Lower lobe of right lung (tissue), 2 donors: ENCODE measurements around the gene MED12L. TPM values are rescaled to one million over a fixed set of nuclear protein-coding genes. Genes with fewer than 3 reads are reported as not detected.

Experiments used
- ATAC-seq, 2 donors: fragments of 200-7000 bp; cut with Tn5 transposase; one replicate each; pipeline ENCODE4 v1.9.1; 2020 to 2022; ENCODE audit warnings: mild to moderate bottlenecking in 2 of 2, moderate library complexity in 2 of 2
- DNase-seq: peaks from one replicate; pipeline ENCODE4 v3.0.0-alpha.2; 2020
- H3K27ac ChIP-seq: fragments of 200-600 bp; one replicate; pipeline ENCODE4 v1.8.0; 2022
- H3K27me3 ChIP-seq: fragments of 200-600 bp; one replicate; pipeline ENCODE4 v1.8.0; 2022; ENCODE audit warnings: low read depth
- H3K36me3 ChIP-seq: fragments of 200-600 bp; one replicate; pipeline ENCODE4 v1.8.0; 2022; ENCODE audit warnings: mild to moderate bottlenecking
- H3K4me1 ChIP-seq: fragments of 200-600 bp; one replicate; pipeline ENCODE4 v1.8.0; 2022
- H3K4me3 ChIP-seq: fragments of 200-600 bp; one replicate; pipeline ENCODE4 v1.8.0; 2022; ENCODE audit warnings: mild to moderate bottlenecking
- H3K9me3 ChIP-seq: fragments of 200-600 bp; one replicate; pipeline ENCODE4 v1.8.0; 2022
- CTCF ChIP-seq: fragments of 200-600 bp; IDR thresholded peaks from one replicate; pipeline ENCODE4 v1.8.0; 2022; ENCODE audit warnings: antibody characterized with exemption, mild to moderate bottlenecking
- intact Hi-C: fragments of 100-400 bp; cut with DNase I; formaldehyde crosslinking; loops from one replicate; pipeline ENCODE4 v1.11.0; 2022
- total RNA-seq: library from RNA; stranded (reverse); fragmentation: NEBNext Ultra II Directional; extraction: Animal tissue kit (Norgen Biotek cat#: 25700); gene quantifications from one replicate; pipeline ENCODE4 v1.2.1, GENCODE V29; 2021
- donor health status: DM: no; HTN: yes; CAD: no; lungs with severe emphysema.

The MED12L gene
- total RNA-seq, 1 donor from 2014 or later = 0.44 TPM

GRCh38 chr3:151439652-151440125 lies 354.2 kb downstream of the MED12L start:
- no peak for DNase-seq
- intact Hi-C loops = no loop called here
- H3K9me3 ChIP-seq = no peaks in the 10 kb centered on the region
- no peak overlapping the region for H3K4me3 ChIP-seq
- H3K27ac ChIP-seq = no peak overlapping the region
- peak; percentile 81 for TF ChIP-seq CTCF
- no peaks in the 10 kb centered on the region for H3K36me3 ChIP-seq
- H3K4me1 ChIP-seq = no peaks in the 10 kb centered on the region
- peak; percentile 77 to 79 for ATAC-seq
- no peaks in the 10 kb centered on the region for H3K27me3 ChIP-seq

GRCh38 chr3:151440940-151441339 lies 355.5 kb downstream of the MED12L start:
- DNase-seq = no peak
- H3K27ac ChIP-seq = no peak overlapping the region
- H3K4me1 ChIP-seq = no peaks in the 10 kb centered on the region
- H3K4me3 ChIP-seq = no peak overlapping the region
- ATAC-seq = no peak
- intact Hi-C loops = no loop called here
- H3K27me3 ChIP-seq = no peaks in the 10 kb centered on the region
- no peaks in the 10 kb centered on the region for H3K9me3 ChIP-seq
- no peaks in the 10 kb centered on the region for H3K36me3 ChIP-seq
- TF ChIP-seq CTCF = no peak

GRCh38 chr3:151443583-151443982 lies 358.1 kb downstream of the MED12L start:
- no peak overlapping the region for H3K27ac ChIP-seq
- H3K4me3 ChIP-seq = no peak overlapping the region
- no peak for TF ChIP-seq CTCF
- DNase-seq (no peak), ATAC-seq (no peak)
- H3K36me3 ChIP-seq = no peaks in the 10 kb centered on the region
- peaks cover 6% of the 10 kb centered on the region for H3K9me3 ChIP-seq
- intact Hi-C loops = no loop called here
- no peaks in the 10 kb centered on the region for H3K27me3 ChIP-seq
- no peaks in the 10 kb centered on the region for H3K4me1 ChIP-seq

- DNase-seq = no peak
- Histone ChIP-seq H3K4me1 (no peaks in the 10 kb centered on the region), H3K27me3 (no peaks in the 10 kb centered on the region), H3K27ac (no peak overlapping the region), H3K36me3 (no peaks in the 10 kb centered on the region), H3K9me3 (peaks cover 6% of the 10 kb centered on the region), H3K4me3 (no peak overlapping the region)
- ATAC-seq = peak; percentile 40 to 60
- intact Hi-C loops = no loop called here
- TF ChIP-seq CTCF = no peak
Measured at GRCh38 chr3:151445273-151446001, 360.0 kb downstream of the MED12L start.

GRCh38 chr3:151446002-151446340 lies 360.5 kb downstream of the MED12L start:
- Histone ChIP-seq H3K36me3 (no peaks in the 10 kb centered on the region), H3K4me3 (no peak overlapping the region), H3K27me3 (no peaks in the 10 kb centered on the region), H3K27ac (no peak overlapping the region), H3K9me3 (peaks cover 6% of the 10 kb centered on the region), H3K4me1 (no peaks in the 10 kb centered on the region)
- DNase-seq (no peak), ATAC-seq (no peak)
- TF ChIP-seq CTCF = no peak
- intact Hi-C loops = no loop called here
